Lower leg skin (tissue), 4 donors: ENCODE results near the gene CD34. TPM values are rescaled to one million over a fixed set of nuclear protein-coding genes. Genes with fewer than 3 reads are reported as not detected.

Experiments
- DNase-seq, 2 donors: peaks; one replicate each; pipeline ENCODE4 v3.0.0-alpha.2; 2019; ENCODE audit warnings: low spot score in 2 of 2
- H3K4me3 ChIP-seq: fragments of 200-600 bp; sonication (generic); 2 replicates; pipeline ENCODE4 v1.5.1; 2017; ENCODE audit warnings: mild to moderate bottlenecking, low read depth; ENCODE audit not compliant: poor library complexity, severe bottlenecking
- CTCF ChIP-seq, 3 donors: fragments of 450-650 bp; IDR thresholded peaks; one replicate each; pipeline ENCODE4 v1.5.1; 2016; ENCODE audit warnings: antibody characterized with exemption in 3 of 3, mild to moderate bottlenecking in 3 of 3, moderate library complexity in 2 of 3
- POLR2A ChIP-seq, 2 donors: fragments of 450-650 bp; IDR thresholded peaks; one replicate each; pipeline ENCODE4 v1.6.1; 2016 to 2017; ENCODE audit warnings: antibody characterized with exemption in 2 of 2, mild to moderate bottlenecking in 1 of 2, moderate library complexity in 1 of 2
- WGBS, 2 donors: methylation state at CpG; one replicate each; pipeline ENCODE4 v1.1.5; 2018; 5-methylcytosine and 5-hydroxymethylcytosine counted together
- intact Hi-C: fragments of 100-400 bp; cut with DNase I; formaldehyde crosslinking; loops from one replicate; pipeline ENCODE4 v1.15.0; 2023; ENCODE audit warnings: low total_unique reads
- total RNA-seq, 4 donors: library from RNA; depleted of rRNA; stranded (reverse); fragments of >200 nt; gene quantifications; one replicate each; pipeline ENCODE4 v1.1.0, GENCODE V29; 2016

CD34 gene
- total RNA-seq, 4 donors from 2014 or later: 8.5 to 45.5 (median 26.0) TPM

DNA sequence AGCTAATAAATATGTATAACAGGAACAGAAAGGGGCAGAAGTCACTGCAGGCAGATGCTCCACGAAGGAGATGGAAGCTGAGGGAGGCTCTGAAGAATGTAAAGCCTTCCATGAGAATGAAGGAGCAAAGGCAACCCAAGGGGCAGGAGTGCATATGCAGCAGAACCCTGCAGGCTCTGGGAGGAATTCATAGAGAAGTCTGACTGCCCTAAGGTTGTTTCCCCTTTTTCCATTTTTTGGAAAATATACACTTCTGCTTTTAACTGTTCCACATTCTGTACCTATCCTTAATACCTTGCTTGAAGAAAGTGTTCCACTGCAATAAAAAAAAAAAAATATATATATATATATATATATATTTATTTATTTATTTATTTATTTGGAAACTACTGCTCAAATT, 69.6 kb downstream of the CD34 start:
- WGBS, 2 donors: 59 to 61% methylated on average over 1 of the region's 1 CpG
- TF ChIP-seq CTCF (IDR thresholded peaks at IDR 0.05) (no peak), POLR2A (IDR thresholded peaks at IDR 0.05) (no peak)
- H3K4me3 ChIP-seq: no peak overlapping the region
- intact Hi-C loops: no loop called here
- peak in 1 of 2 donors; percentile 7 for DNase-seq

DNA sequence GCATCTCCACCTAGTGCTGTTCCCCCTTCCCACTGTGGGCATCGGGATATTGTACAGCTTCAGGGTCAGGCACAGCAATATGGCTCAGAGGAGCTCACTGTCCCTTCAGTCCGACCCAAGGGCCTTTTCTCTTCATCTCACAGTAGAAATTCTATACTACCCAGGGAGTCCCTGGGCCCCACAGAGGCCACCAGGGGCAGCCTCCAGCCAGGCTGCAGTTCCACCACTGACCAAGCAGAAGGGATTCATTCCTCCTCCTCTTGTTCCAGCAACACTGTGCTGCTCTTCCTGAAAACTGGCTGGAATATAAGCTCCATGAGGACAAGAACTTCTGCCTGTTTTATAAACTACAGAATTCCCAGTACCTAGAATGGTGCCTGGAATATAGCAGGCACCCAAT, 70.5 kb downstream of the CD34 start:
- DNase-seq: no peak
- 96 to 100% methylated on average over 2 of the region's 2 CpGs for WGBS, 2 donors
- intact Hi-C loops: no loop called here
- TF ChIP-seq CTCF (IDR thresholded peaks at IDR 0.05) (no peak), POLR2A (IDR thresholded peaks at IDR 0.05) (no peak)
- no peak overlapping the region for H3K4me3 ChIP-seq

DNA sequence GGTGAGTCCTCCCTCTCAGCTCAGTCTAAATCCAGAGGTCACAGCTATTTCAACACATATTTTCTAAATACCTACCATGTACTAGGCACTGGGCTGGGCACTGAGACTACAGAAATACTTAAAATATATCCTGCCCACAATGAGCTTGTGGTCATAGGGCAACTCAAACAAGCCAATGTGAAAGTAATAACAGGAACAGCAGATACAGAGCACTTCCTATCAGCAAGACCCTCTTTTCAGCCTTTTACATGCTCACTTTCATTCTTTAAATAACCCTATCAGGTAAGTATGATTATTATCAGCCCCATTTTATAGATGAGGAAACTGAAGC, 71.9 kb downstream of the CD34 start:
- TF ChIP-seq POLR2A (IDR thresholded peaks at IDR 0.05) (no peak), CTCF (IDR thresholded peaks at IDR 0.05) (no peak)
- H3K4me3 ChIP-seq: no peak overlapping the region
- no peak for DNase-seq
- intact Hi-C loops: no loop called here

- TF ChIP-seq CTCF (IDR thresholded peaks at IDR 0.05): no peak
- TF ChIP-seq POLR2A (IDR thresholded peaks at IDR 0.05): no peak
- DNase-seq: peak; percentile 66 to 89
- H3K4me3 ChIP-seq: no peak overlapping the region
- intact Hi-C loops: no loop called here
- WGBS, 2 donors: 41 to 47% methylated on average over 15 of the region's 15 CpGs
These were observed 72.5 kb downstream of the CD34 start for GRCh38 chr1:207838156-207839082.

GRCh38 chr1:207837673-207838072, 73.3 kb downstream of the CD34 start:
- no peak for TF ChIP-seq CTCF (IDR thresholded peaks at IDR 0.05)
- no peak for TF ChIP-seq POLR2A (IDR thresholded peaks at IDR 0.05)
- intact Hi-C loops: no loop called here
- DNase-seq: peak in 1 of 2 donors; percentile 28
- no peak overlapping the region for H3K4me3 ChIP-seq
- WGBS, 2 donors: 50 to 69% methylated on average over 4 of the region's 4 CpGs
